Mammary epithelial cell (primary cell): ENCODE data around the gene BLVRB.

Source experiments
- CTCF ChIP-seq, 2 donors: IDR thresholded peaks in 1 of 2; conservative IDR thresholded peaks in 1 of 2; 2 replicates each; pipeline ENCODE4 v1.5.1; 2011 to 2012; ENCODE audit warnings: inconsistent platforms in 2 of 2, low read length in 2 of 2, mild to moderate bottlenecking in 2 of 2, control low read depth in 1 of 2, low read depth in 1 of 2; ENCODE audit not compliant: insufficient read depth in 1 of 2; ENCODE audit errors: extremely low read depth in 1 of 2
- EZH2 ChIP-seq: IDR thresholded peaks from 2 replicates; pipeline ENCODE4 v1.6.1; 2012; ENCODE audit warnings: low read length, inconsistent platforms, borderline replicate concordance

DNA sequence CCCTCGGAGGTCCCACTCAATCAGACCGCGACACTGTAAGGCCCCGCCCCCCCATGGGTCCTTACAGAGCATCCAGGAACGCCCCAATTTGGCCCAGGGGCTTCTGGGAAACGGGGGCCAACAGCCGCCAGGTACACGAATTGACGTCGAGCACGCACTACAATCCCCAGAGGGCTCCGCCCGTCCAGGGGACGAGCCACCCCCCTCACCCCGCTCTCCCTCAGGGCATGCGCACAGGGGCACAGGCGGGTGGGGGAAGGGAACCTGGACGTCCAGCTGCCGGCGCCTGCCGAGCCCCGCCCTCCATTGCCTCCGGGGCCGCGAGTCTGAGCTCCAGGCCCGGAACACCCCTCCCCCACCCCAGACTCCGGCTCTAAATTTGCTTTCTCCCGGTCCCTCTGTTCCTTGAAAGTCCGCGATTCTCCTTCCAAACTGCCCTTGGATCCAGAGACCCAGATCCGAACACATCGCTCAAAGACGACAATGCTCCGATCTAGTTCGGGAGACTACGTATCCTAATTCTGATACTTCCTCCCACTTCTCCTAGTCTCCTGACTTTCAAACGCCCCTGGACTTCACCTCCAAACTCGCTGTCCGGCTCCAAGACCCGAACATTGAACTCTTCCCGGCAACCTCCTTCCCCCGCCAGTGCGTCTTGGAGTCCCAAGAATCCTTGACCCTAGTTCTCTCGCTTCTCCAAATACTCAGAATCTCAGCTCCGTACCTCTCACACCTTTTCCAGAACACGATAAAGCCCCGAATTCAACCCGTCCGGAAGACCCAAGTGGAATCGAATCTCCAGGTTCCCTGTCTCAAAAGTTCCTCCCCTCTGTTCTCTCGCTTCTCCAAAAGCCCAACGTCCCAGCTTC lies 22.2 kb downstream of the BLVRB start:
- no peak for TF ChIP-seq CTCF (conservative IDR thresholded peaks at IDR 0.05 in 1 of 2, IDR thresholded peaks at IDR 0.05 in 1 of 2; ENCODE audit: extremely low read depth in 1 of 2, insufficient read depth in 1 of 2, low read depth in 1 of 2, low read length in 2 of 2)
- no peak for TF ChIP-seq EZH2
